Measurements from ENCODE around the gene GIMD1. TPM values are rescaled to one million over a fixed set of nuclear protein-coding genes. Genes with fewer than 3 reads are reported as not detected.

Gene GIMD1
- total and polyA plus RNA-seq, 4 donors = not detected

GRCh38 chr4:106362086-106362825, 6.3 kb downstream of the GIMD1 start:
- H3K27me3 ChIP-seq (ENCODE audit: control insufficient read depth in 4 of 4, insufficient read depth in 4 of 4, low read length in 3 of 4) = no peaks in the 10 kb centered on the region

GRCh38 chr4:106358899-106359298, 9.7 kb downstream of the GIMD1 start:
- DNase-seq (ENCODE audit: low spot score) = no peak
- Histone ChIP-seq H3K4me1 (ENCODE audit: control insufficient read depth in 4 of 4, insufficient read depth in 4 of 4, low read length in 3 of 4) (no peaks in the 10 kb centered on the region), H3K4me3 (ENCODE audit: low read depth in 1 of 3, low read length in 3 of 3) (no peak overlapping the region), H3K27ac (ENCODE audit: low read depth in 1 of 2, low read length in 2 of 2) (no peak overlapping the region), H3K9ac (ENCODE audit: low read depth in 1 of 2, low read length in 2 of 2) (no peak overlapping the region), H3K9me3 (ENCODE audit: control insufficient read depth in 4 of 4, low read length in 3 of 4) (no peaks in the 10 kb centered on the region), H3K36me3 (ENCODE audit: control insufficient read depth in 4 of 4, insufficient read depth in 3 of 4, low read depth in 1 of 4, low read length in 3 of 4) (no peaks in the 10 kb centered on the region), H3K27me3 (ENCODE audit: control insufficient read depth in 4 of 4, insufficient read depth in 4 of 4, low read length in 3 of 4) (no peaks in the 10 kb centered on the region)
- 80% methylated on average over 1 of the region's 1 CpG for WGBS
- TF ChIP-seq ZBTB33 (IDR thresholded peaks at IDR 0.05) = no peak
- TF ChIP-seq REST (IDR thresholded peaks at IDR 0.05) = no peak
- no peak for TF ChIP-seq JUND (IDR thresholded peaks at IDR 0.05)
- TF ChIP-seq HNF4A (conservative IDR thresholded peaks at IDR 0.05) = no peak
- TF ChIP-seq GABPA (IDR thresholded peaks at IDR 0.05 in 1 of 2, conservative IDR thresholded peaks at IDR 0.05 in 1 of 2) = no peak
- no peak for TF ChIP-seq HNF4G (IDR thresholded peaks at IDR 0.05)
- no peak for TF ChIP-seq RAD21 (IDR thresholded peaks at IDR 0.05)
- TF ChIP-seq EGR1 (IDR thresholded peaks at IDR 0.05; ENCODE audit: low read depth in 2 of 2) = no peak
- TF ChIP-seq MAX (IDR thresholded peaks at IDR 0.05) = no peak
- TF ChIP-seq SP1 (IDR thresholded peaks at IDR 0.05) = no peak
- no peak for TF ChIP-seq ATF3 (IDR thresholded peaks at IDR 0.05)
- no peak for TF ChIP-seq CTCF (IDR thresholded peaks at IDR 0.05; ENCODE audit: low read depth, low read length, missing input control)
- TF ChIP-seq TAF1 (conservative IDR thresholded peaks at IDR 0.05) = no peak

More at GRCh38 chr4:106362086-106362825, 6.3 kb downstream of the GIMD1 start:
- H3K27ac ChIP-seq (ENCODE audit: low read depth in 1 of 2, low read length in 2 of 2) = no peak overlapping the region
- no peak overlapping the region for H3K4me3 ChIP-seq (ENCODE audit: low read depth in 1 of 3, low read length in 3 of 3)
- no peak overlapping the region for H3K9ac ChIP-seq (ENCODE audit: low read depth in 1 of 2, low read length in 2 of 2)
- H3K36me3 ChIP-seq (ENCODE audit: control insufficient read depth in 4 of 4, insufficient read depth in 3 of 4, low read depth in 1 of 4, low read length in 3 of 4) = no peaks in the 10 kb centered on the region
- WGBS = 86% methylated on average over 3 of the region's 3 CpGs
- TF ChIP-seq ATF3 (IDR thresholded peaks at IDR 0.05) (no peak), FOXA1 (IDR thresholded peaks at IDR 0.05) (no peak), MAX (IDR thresholded peaks at IDR 0.05) (no peak), EGR1 (IDR thresholded peaks at IDR 0.05; ENCODE audit: low read depth in 2 of 2) (no peak), TAF1 (conservative IDR thresholded peaks at IDR 0.05) (no peak), FOXA2 (IDR thresholded peaks at IDR 0.05) (no peak), CTCF (IDR thresholded peaks at IDR 0.05; ENCODE audit: low read depth, low read length, missing input control) (no peak), HNF4G (IDR thresholded peaks at IDR 0.05) (no peak), JUND (IDR thresholded peaks at IDR 0.05) (no peak), RXRA (IDR thresholded peaks at IDR 0.05) (no peak), NR2F2 (IDR thresholded peaks at IDR 0.05) (no peak)
- no peaks in the 10 kb centered on the region for H3K4me1 ChIP-seq (ENCODE audit: control insufficient read depth in 4 of 4, insufficient read depth in 4 of 4, low read length in 3 of 4)
- DNase-seq (ENCODE audit: low spot score) = no peak
- H3K9me3 ChIP-seq (ENCODE audit: control insufficient read depth in 4 of 4, low read length in 3 of 4) = no peaks in the 10 kb centered on the region
